Renal cortical epithelial cell (primary cell): Measurements from ENCODE around the gene CMKLR1. TPM values are rescaled to one million over a fixed set of nuclear protein-coding genes. Genes with fewer than 3 reads are reported as not detected.
A peak's percentile ranks its signal among the peaks of the same experiment; 100 is the strongest.

Experiments
- DNase-seq: peaks from one replicate; pipeline ENCODE4 v3.0.0-alpha.2; 2011; ENCODE audit warnings: low read depth
- total RNA-seq: library from RNA; depleted of rRNA; stranded (reverse); fragments of >200 nt; gene quantifications from 2 replicates; pipeline ENCODE4 v1.2.3, GENCODE V29; 2014

The CMKLR1 gene
- total RNA-seq, 1 donor from 2014 or later = not detected

DNA sequence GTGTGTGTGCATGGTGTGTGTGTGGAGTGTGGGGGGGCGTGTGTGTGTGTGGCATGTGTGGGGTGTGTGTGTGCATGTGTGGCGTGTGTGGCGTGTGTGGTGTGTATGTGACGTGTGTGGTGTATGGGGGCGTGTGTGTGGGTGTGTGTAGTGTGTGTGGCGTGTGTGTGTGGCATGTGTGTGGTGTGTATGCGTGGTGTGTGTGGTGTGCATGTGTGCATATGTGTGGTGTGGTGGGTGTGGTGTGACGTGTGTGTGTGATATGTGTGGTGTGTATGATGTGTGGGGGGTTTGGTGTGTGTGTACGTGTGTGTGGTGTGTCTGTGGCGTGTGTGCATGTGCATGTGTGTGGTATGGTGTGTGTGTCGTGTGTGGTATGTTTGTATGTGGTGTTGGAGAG lies 24.1 kb upstream of the CMKLR1 start:
- no peak for DNase-seq

DNA sequence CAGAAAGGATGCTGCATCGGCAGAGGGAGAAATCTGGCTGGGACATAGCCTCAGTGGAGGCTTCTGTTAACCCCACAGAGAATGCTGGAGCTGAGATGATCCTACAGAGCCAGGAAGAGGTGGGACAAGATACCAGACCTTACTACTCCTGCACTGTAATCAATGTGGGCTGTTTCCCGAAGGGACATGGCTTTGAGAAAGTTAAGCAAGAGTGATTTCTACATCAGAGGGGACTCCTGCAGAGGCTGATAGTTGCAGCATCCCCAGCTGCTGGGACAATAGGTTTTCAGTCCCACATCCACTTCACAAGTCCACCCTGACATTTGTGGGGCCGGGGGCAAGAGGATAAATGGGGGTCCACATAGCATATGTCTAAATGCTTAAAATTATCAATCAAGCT lies 22.5 kb upstream of the CMKLR1 start:
- DNase-seq = no peak

- DNase-seq = peak; percentile 16
Measured at GRCh38 chr12:108360487-108360886, 21.4 kb upstream of the CMKLR1 start.

- DNase-seq = no peak
Measured at GRCh38 chr12:108360057-108360456, 20.9 kb upstream of the CMKLR1 start.

GRCh38 chr12:108358580-108358965 lies 19.5 kb upstream of the CMKLR1 start:
- no peak for DNase-seq

- DNase-seq = no peak
Measured at GRCh38 chr12:108357834-108358579, 18.9 kb upstream of the CMKLR1 start.

GRCh38 chr12:108356835-108357806 lies 18.0 kb upstream of the CMKLR1 start:
- DNase-seq = no peak

- no peak for DNase-seq
Measured at GRCh38 chr12:108355069-108355468, 16.0 kb upstream of the CMKLR1 start.

- no peak for DNase-seq
Measured at GRCh38 chr12:108352591-108352990, 13.5 kb upstream of the CMKLR1 start.

DNA sequence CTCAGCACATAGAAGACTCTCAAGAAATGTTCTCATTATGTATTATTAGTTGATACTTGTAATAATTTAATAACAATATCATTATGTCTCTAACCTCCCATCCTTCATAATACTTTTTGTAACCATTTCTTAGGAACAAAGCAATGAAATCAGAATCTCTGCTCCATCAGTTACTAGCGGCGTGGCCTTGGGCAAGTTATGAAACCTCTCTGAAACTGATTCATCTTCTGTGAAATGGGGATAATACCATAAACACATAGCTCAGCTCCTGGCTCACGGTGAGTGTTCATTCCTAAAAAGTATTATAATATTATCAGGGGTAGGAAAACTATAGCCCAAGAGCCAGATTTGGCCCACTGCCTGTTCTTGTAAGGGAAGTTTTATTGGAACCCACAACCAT lies 11.4 kb upstream of the CMKLR1 start:
- no peak for DNase-seq

DNA sequence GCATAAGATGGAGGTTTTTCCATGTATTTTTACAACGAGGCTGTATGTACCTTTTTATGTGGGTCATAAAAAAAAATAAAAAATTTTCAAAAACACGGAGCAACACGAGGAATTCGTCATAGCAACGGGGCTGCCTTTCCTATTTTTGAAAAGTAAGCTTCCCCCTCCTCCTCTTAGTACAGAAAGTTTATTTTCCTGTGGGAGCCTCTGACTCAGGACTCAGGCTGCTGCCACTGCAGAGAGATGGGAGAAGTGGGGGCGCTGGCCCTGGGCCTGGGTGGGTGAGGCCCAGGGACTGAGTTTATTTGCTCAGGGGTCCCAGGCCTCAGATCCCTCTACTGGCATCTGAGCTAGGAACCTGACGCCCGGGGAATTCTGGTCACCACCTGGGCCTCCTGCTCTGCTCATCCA lies 10.2 kb upstream of the CMKLR1 start:
- no peak for DNase-seq

DNA sequence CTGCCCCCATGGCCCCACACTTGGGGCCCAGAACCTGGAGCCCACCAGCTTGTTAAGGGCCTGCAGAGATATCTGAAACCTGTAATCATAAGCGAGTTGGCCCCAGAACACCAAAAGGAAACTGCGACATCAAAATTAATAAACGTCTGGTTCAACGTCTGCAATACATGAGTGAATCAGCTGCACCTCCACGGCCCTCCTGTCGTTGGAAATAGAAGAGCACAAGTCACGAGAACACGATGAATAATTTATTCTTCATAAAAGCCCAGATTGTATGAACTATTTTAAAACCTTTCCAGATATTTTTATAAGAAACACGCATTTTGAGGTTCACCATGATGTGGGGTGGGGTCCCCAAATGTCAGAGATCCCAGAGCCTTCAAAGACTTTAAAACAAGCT lies 9.7 kb upstream of the CMKLR1 start:
- no peak for DNase-seq

DNA sequence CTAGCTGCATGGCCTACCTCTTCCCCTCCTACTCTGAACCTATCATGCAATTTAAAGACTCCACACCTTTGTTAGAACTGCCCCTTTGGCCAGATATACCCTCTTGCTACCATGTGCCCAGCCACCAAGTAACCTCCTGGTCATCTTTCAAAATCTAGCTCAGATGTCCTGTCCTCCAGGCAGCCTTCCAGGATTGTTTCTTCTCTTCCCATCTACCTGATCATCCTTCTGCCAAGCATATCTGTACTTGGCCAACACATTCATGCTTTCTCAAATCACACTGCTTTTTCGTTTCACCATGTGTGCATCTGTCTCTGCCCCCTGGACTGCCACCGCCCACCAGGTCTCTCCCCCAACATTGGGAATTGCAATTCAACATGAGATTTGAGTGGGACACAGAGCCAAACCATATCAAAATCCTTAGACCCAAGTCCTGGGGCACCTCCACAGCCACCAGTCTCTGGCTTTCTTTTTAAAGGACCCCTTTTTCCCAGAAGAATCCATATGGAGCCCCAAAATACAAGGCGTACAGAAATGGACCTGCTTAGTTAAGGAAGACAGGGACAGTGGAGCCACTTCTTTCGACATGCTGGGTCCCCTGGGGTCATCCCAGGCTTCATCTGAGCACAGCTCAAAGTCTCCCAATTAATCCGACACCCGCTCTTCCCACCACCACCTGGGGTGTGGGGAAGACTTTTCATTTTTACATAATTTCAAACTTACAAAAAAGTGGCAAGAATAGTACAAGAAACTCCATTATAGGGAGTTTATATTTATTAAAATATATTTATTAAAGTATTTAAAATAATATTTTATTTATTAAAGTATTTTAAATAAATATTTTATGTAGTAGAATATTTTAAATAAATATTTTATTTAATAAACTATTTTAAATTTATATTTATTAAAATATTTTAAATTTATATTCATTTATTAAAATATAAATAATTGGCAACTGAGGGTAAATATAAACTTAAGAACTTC lies 7.9 kb upstream of the CMKLR1 start:
- no peak for DNase-seq

DNA sequence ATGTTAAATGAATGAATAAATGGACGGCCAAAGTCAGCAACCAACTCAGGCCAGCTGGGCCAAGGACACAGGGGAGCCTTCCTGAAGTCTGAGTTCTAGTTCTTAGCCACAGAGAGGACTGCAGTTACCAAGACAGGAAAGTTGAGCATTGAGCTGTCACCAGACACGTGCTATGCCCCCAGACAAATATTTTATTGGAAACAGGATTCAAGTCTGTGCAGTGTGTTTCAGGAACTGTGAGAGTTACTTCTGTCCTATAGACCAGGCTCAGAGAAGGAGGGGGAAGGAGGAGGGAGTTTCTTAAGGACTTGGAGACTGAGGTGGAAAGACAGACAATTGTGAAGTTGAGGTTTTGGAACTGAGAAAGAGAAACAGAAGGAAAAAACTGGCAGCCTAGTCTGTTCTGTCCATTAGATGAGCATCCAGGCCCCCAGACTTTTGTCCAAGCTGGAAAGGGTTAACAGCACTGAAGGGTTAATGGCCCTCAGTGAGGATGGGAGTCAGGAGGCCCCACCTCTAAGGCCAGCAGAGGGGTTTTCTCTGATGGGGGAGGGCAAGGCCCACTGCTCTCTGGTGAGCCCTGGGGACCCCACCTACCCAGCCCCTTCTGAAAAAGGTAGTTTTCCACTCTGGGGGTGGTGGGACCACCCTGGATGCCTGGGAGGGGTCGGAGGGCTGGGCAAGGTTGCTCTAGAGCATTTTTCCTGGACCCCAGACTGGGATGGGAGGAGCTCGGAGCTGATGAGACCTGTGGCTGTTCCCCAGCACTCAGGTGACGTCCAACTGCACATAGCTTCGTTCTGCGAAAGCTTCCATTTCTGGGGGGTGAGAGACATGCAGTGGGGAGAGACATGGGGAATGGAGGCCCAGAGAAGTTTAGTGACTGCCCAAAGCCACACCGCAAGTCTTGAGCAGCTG lies 6.9 kb upstream of the CMKLR1 start:
- DNase-seq = no peak

DNA sequence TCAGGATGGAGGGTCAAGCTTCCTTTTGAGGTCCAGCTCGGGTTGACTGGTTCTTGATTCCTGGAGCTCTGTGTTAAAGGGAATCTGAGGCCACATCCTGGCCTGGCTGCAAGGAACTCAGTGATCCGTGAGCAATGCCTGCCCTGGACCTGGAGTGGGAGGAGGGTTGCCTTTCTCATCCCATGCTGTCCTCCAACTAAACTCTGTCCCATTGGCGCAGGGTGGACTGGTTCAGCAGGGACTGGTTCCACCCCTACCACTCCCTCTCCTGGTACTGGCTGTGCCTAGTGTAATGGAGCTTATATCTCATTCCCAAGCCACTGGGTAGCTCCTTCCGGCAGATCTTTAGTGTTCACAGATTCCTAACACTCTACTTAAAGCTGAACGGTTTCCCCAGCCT lies 3.9 kb upstream of the CMKLR1 start:
- peak; percentile 39 for DNase-seq

DNA sequence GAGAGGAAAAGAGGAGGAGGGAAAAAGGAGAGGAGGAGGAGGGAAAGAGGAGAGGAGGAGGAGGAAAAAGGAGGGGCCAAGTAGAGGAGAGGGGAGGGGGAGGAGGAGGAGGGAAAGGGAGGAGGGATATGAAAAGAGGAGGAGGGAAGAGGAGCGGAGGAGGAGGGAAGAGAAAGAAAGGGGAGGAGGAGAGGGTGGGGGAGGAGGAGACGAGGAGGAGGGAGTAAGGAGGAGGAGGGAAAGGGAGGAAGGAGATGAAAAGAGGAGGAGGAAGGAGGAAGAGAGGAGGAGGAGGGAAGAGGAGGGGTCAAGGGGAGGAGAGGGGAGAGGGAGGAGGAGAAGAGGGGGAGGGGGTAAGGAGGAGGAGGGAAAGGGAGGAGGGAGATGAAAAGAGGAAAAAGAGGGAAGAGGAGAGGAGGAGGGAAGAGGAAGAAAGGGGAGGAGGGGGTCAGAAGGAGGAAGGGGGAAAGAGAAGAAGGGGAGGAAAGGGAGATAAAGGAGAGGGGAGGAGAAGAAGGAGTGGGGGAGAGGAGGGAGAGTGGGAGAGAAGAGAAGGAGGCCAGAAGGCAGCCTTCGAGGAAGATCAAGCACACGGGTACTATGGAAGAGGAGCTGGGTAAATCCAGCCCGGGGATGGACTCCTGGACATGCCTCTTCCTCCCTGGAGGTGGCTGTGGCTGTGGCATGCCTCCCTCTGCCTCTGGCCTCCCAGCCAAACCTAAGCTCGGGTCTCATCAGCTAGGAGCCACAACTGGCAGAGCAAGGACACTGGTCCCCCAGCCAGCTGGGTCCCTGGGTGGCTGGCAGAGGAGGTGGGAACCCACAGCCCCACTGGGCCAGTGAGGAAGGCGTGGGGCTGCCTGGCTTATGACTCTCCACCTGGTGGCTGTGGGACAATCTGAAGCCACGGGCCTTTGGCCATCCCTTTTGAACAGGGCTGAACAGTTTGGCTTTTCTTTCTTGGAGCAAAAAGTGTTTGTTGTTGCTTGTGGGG lies 3.0 kb upstream of the CMKLR1 start:
- no peak for DNase-seq

DNA sequence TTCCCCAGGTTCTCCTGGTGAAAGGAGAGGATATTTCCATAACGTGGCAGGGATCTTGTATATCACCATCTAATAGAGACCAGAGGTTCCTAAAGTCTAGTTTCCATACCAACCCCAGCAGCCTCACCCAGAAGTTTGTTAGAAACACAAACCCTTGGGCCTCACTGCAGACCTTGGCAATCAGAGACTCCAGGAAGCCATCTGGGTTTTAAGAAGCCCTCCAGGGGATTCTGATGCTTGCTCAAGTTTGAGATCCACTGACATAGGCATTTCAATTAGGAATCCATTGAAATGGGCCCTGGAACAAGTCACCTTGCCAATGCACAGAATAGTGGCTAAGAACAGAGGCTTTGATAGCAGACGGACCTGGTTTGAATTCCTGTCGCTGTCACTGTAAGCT lies 2.2 kb upstream of the CMKLR1 start:
- no peak for DNase-seq

DNA sequence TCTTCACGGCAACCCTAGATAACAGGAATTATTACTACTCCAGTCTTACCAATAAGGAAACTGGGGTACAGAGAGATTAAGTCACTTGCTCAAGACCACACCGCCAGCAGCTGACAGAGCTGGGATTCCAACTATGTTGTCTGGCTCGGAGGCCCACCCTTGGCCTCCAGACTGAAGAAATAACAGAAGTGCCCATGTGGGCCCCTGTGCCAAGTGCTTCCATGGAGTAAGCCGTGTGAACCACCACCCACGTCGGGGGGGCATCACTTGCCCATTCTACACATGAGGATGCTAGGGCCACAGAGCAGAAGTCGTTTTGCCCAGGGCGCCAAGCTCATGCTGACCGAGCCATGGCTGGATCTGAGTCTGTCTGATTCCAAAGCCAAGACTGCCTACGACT lies 926 bp upstream of the CMKLR1 start:
- DNase-seq = no peak
